Smooth muscle cell (in vitro differentiated cells): ENCODE results near the gene KIAA0232. TPM values are rescaled to one million over a fixed set of nuclear protein-coding genes. Genes with fewer than 3 reads are reported as not detected.

Experiments
- DNase-seq: peaks from one replicate; lab custom pipeline; 2025; ENCODE audit not compliant: unreplicated experiment; lab: John Stamatoyannopoulos, UW
- H2AFZ ChIP-seq: fragments of 200-600 bp; sonication (generic); 2 replicates; pipeline ENCODE4 v1.6.0; 2016; ENCODE audit warnings: antibody characterized with exemption, low read depth, mild to moderate bottlenecking
- H3F3A ChIP-seq: fragments of 200-600 bp; sonication (generic); 2 replicates; pipeline ENCODE4 v1.6.0; 2017; ENCODE audit warnings: antibody characterized with exemption, low read depth
- H3K27ac ChIP-seq: fragments of 200-600 bp; sonication (generic); 2 replicates; pipeline ENCODE4 v1.5.1; 2016; ENCODE audit warnings: low read depth, mild to moderate bottlenecking
- H3K27me3 ChIP-seq: fragments of 200-600 bp; sonication (generic); 2 replicates; pipeline ENCODE4 v1.6.1; 2016; ENCODE audit warnings: low read depth, mild to moderate bottlenecking
- H3K36me3 ChIP-seq: fragments of 200-600 bp; sonication (generic); 2 replicates; pipeline ENCODE4 v1.5.1; 2016; ENCODE audit warnings: low read depth
- H3K4me1 ChIP-seq: fragments of 200-600 bp; sonication (generic); 2 replicates; pipeline ENCODE4 v1.5.1; 2016; ENCODE audit warnings: low read depth
- H3K4me2 ChIP-seq: fragments of 200-600 bp; sonication (generic); 2 replicates; pipeline ENCODE4 v1.6.0; 2016; ENCODE audit warnings: mild to moderate bottlenecking
- H3K4me3 ChIP-seq: fragments of 200-600 bp; sonication (generic); 2 replicates; pipeline ENCODE4 v1.5.1; 2016; ENCODE audit warnings: mild to moderate bottlenecking
- H3K79me2 ChIP-seq: fragments of 200-600 bp; sonication (generic); 2 replicates; pipeline ENCODE4 v1.6.0; 2016; ENCODE audit warnings: low read depth, mild to moderate bottlenecking
- H3K9ac ChIP-seq: fragments of 200-600 bp; sonication (generic); 2 replicates; pipeline ENCODE4 v1.6.0; 2016; ENCODE audit warnings: low read depth
- H3K9me3 ChIP-seq: fragments of 200-600 bp; sonication (generic); replicated peaks from 2 replicates; pipeline ENCODE4 v1.5.1; 2016; ENCODE audit warnings: low read depth
- H4K20me1 ChIP-seq: fragments of 200-600 bp; sonication (generic); 2 replicates; pipeline ENCODE4 v1.6.0; 2016; ENCODE audit warnings: low read depth
- WGBS: methylation state at CpG from one replicate; pipeline ENCODE4 v1.1.7; 2016; ENCODE audit warnings: low lambda C conversion rate; 5-methylcytosine and 5-hydroxymethylcytosine counted together
- polyA plus RNA-seq: library from polyadenylated mRNA; unstranded; fragments of >200 nt; fragmentation: Nextera tagmentation; extraction: Ambion mirVana; gene quantifications from 2 replicates; pipeline ENCODE4 v1.2.1, GENCODE V29; 2016
- total RNA-seq: library from RNA; depleted of rRNA; stranded (reverse); fragments of >200 nt; gene quantifications from 2 replicates; pipeline ENCODE4 v1.2.3, GENCODE V29; 2014
- TF ChIP-seq, protein P1 (sequence below): fragments of 200-600 bp; sonication (generic); IDR thresholded peaks from 2 replicates; pipeline ENCODE4 v1.5.1; 2017; ENCODE audit warnings: borderline replicate concordance, mild to moderate bottlenecking, antibody characterized with exemption; ENCODE audit not compliant: insufficient read depth, poor library complexity, severe bottlenecking

KIAA0232 gene
- total and polyA plus RNA-seq, 2 experiments from 2014 or later: 8.4 to 16.6 TPM

DNA sequence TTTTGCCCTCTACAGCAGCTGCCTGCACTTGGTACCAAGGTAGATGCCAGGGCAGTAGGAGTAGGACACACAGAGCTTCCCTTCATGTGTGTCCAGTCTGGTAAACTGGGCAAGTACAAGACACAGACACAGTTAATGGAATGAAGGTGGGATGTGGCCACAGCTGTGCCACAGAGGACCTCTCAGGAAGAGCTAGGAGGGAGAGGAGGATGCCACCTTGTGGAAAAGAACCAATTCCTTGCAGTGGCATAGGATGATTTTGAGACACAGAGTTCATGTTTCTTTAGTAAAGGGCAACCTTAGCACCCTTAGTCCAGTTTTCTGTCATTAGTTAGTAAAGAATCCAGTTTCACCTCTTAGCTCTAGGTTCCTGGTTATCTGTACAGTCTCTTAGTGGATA is 90.8 kb downstream of the KIAA0232 start:
- H3K4me2 ChIP-seq: no peak overlapping the region
- H3K4me3 ChIP-seq: no peak overlapping the region

DNA sequence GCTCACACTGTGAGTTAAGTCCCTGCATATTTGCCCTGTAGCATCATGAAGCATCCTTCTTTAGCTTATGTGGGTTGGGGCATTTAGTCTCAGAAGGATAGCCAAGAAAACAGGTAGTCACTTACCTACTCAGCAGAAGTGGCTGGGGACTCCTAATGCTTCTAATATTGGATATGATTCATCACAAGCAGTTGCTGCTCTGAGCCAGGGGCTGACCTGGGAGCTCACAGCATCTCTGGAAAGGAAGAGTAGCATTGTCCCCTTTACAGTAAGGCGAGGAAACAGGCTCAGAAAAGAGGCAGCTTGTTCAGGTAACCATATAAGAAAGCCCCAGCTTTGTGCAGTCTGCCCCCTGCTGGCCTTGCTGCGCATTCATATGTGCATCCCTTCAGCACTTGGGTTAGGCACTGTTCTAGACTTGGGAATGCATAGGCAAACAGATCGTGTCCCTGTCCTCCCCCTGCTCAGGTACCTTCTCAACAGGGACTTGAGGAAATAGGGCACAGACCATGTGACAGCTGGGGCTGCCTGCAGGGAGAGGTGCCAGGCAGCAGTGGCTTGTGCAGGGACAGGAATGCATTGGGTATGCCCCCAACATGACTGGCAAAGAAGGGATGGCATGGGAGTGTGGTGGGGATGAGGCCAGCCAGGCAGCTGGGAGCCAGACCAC is 91.4 kb downstream of the KIAA0232 start:
- Histone ChIP-seq H3K36me3 (peaks cover 10% of the 10 kb centered on the region), H3K4me2 (no peak overlapping the region), H4K20me1 (peaks cover 28% of the 10 kb centered on the region), H3K9me3 (no peaks in the 10 kb centered on the region), H3K4me3 (no peak overlapping the region), H3K4me1 (no peaks in the 10 kb centered on the region), H3F3A (no peaks in the 10 kb centered on the region), H2AFZ (no peak overlapping the region), H3K27me3 (no peaks in the 10 kb centered on the region), H3K27ac (no peak overlapping the region), H3K79me2 (no peaks in the 10 kb centered on the region), H3K9ac (no peak overlapping the region)
- 60% methylated on average over 3 of the region's 3 CpGs for WGBS
- TF ChIP-seq, protein P1, sequence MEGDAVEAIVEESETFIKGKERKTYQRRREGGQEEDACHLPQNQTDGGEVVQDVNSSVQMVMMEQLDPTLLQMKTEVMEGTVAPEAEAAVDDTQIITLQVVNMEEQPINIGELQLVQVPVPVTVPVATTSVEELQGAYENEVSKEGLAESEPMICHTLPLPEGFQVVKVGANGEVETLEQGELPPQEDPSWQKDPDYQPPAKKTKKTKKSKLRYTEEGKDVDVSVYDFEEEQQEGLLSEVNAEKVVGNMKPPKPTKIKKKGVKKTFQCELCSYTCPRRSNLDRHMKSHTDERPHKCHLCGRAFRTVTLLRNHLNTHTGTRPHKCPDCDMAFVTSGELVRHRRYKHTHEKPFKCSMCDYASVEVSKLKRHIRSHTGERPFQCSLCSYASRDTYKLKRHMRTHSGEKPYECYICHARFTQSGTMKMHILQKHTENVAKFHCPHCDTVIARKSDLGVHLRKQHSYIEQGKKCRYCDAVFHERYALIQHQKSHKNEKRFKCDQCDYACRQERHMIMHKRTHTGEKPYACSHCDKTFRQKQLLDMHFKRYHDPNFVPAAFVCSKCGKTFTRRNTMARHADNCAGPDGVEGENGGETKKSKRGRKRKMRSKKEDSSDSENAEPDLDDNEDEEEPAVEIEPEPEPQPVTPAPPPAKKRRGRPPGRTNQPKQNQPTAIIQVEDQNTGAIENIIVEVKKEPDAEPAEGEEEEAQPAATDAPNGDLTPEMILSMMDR: peak; percentile 82
- DNase-seq: no peak

More for the DNA sequence above, 90.8 kb downstream of the KIAA0232 start:
- DNase-seq: no peak
- H4K20me1 ChIP-seq: peaks cover 34% of the 10 kb centered on the region
- no peaks in the 10 kb centered on the region for H3K9me3 ChIP-seq
- H3K27ac ChIP-seq: no peak overlapping the region
- TF ChIP-seq, protein P1: no peak
- no peaks in the 10 kb centered on the region for H3K4me1 ChIP-seq
- no peak overlapping the region for H2AFZ ChIP-seq
- no peaks in the 10 kb centered on the region for H3F3A ChIP-seq
- no peaks in the 10 kb centered on the region for H3K79me2 ChIP-seq
- no peaks in the 10 kb centered on the region for H3K27me3 ChIP-seq
- H3K9ac ChIP-seq: no peak overlapping the region
- H3K36me3 ChIP-seq: peaks cover 10% of the 10 kb centered on the region

DNA sequence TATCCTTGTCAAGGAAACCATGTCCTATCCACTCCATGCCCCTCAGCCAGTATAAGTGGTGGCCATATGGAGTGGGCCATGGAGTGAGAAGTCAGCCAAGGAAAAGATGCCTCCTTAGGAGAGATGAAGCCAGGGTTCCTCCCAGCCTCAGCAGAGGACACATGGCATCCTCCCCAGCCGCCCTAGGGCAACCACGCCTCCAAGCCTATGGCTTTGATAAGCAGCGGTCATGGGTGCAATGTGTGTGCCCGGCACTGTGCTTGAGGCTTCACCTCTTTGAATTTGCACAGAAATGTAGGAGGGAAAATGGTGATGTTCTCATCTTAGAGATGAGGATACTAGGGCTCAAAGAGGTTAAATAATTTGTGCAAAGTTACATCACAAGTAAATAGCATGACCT is 92.5 kb downstream of the KIAA0232 start:
- Histone ChIP-seq H2AFZ (no peak overlapping the region), H3K79me2 (no peaks in the 10 kb centered on the region), H3K27ac (no peak overlapping the region), H3K36me3 (peaks cover 10% of the 10 kb centered on the region), H3K4me1 (no peaks in the 10 kb centered on the region), H3F3A (no peaks in the 10 kb centered on the region), H3K4me2 (no peak overlapping the region), H3K9ac (no peak overlapping the region), H3K27me3 (no peaks in the 10 kb centered on the region), H3K9me3 (no peaks in the 10 kb centered on the region), H4K20me1 (peaks cover 23% of the 10 kb centered on the region), H3K4me3 (no peak overlapping the region)
- DNase-seq: no peak
- 100% methylated on average over 4 of the region's 4 CpGs for WGBS
- TF ChIP-seq, protein P1: no peak

DNA sequence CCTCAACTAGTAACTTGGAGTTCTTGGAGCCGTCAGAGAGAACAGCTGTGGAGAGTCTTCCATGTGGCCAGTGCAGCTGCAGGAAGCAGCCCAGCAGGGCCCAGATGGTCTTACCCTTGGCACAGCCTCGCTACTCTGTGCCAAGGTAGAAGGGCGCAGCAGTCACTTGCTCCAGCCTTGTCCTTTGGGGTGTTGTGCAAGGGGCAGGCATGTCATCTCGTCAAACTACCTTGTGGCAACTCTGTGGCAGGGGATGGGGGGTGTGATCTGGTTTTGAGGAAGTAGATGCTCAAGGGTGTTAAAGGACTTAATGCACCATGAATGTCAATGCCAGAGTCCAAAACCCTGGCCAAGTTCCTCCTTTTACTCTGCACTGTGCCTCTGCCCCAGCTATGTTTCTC is 92.9 kb downstream of the KIAA0232 start:
- no peaks in the 10 kb centered on the region for H3K9me3 ChIP-seq
- H3K4me3 ChIP-seq: no peak overlapping the region
- no peak overlapping the region for H3K4me2 ChIP-seq
- no peak overlapping the region for H3K9ac ChIP-seq
- no peaks in the 10 kb centered on the region for H3K79me2 ChIP-seq
- no peak for DNase-seq
- no peaks in the 10 kb centered on the region for H3K27me3 ChIP-seq
- H3F3A ChIP-seq: no peaks in the 10 kb centered on the region
- TF ChIP-seq, protein P1: no peak
- H2AFZ ChIP-seq: no peak overlapping the region
- 99% methylated on average over 4 of the region's 4 CpGs for WGBS
- peaks cover 23% of the 10 kb centered on the region for H4K20me1 ChIP-seq
- H3K27ac ChIP-seq: no peak overlapping the region
- H3K4me1 ChIP-seq: no peaks in the 10 kb centered on the region
- H3K36me3 ChIP-seq: peaks cover 10% of the 10 kb centered on the region
